GM12874 (cell line): ENCODE data around the gene KLHL4.

Source experiments
- TF ChIP-seq, protein P1 (sequence below): IDR thresholded peaks from 2 replicates; pipeline ENCODE4 v1.5.1; 2011; ENCODE audit warnings: low read depth, mild to moderate bottlenecking, control low read depth, low read length, moderate library complexity; ENCODE audit not compliant: insufficient read depth

Gene KLHL4

DNA sequence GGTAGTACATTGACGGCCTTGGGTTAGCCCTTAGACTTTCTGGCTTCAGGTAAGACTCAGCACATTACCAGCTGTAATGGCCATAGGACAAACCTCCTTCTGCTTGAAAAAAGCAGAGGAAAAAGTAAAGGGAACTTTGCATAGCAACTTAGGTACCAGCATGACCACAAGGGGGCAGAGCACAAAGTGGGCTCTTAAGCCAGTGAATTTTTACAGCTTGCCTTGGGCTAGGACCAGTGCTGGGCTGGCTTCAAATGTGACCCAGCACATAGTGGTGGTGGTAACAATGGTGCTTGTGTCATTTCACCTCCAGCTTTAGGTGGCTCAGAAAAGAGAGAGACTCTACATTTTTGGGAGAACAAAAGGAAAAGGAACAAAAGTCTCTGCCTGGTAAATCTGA lies 66.1 kb downstream of the KLHL4 start:
- TF ChIP-seq, protein P1, sequence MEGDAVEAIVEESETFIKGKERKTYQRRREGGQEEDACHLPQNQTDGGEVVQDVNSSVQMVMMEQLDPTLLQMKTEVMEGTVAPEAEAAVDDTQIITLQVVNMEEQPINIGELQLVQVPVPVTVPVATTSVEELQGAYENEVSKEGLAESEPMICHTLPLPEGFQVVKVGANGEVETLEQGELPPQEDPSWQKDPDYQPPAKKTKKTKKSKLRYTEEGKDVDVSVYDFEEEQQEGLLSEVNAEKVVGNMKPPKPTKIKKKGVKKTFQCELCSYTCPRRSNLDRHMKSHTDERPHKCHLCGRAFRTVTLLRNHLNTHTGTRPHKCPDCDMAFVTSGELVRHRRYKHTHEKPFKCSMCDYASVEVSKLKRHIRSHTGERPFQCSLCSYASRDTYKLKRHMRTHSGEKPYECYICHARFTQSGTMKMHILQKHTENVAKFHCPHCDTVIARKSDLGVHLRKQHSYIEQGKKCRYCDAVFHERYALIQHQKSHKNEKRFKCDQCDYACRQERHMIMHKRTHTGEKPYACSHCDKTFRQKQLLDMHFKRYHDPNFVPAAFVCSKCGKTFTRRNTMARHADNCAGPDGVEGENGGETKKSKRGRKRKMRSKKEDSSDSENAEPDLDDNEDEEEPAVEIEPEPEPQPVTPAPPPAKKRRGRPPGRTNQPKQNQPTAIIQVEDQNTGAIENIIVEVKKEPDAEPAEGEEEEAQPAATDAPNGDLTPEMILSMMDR, result peak; percentile 19; the same call in 1 of the 2 replicates

DNA sequence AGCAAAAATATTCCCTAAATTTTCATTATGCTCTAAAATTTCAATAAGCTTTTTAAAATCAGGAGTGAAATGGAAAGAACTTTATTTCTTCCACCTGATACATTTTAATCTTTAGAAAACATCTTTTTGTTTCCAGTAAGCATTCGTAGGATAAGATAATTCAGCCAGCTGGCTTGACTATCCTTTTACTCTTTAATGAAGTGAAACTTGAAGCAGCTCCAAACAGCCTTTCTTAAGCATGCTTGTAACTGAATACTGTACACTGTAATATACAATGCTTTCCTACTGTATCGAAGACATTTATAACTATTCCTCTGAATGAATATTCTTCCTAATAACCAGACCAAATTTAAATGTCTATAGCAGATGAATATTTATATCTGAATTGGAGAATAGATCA lies 98.8 kb downstream of the KLHL4 start:
- TF ChIP-seq, protein P1, result no peak

DNA sequence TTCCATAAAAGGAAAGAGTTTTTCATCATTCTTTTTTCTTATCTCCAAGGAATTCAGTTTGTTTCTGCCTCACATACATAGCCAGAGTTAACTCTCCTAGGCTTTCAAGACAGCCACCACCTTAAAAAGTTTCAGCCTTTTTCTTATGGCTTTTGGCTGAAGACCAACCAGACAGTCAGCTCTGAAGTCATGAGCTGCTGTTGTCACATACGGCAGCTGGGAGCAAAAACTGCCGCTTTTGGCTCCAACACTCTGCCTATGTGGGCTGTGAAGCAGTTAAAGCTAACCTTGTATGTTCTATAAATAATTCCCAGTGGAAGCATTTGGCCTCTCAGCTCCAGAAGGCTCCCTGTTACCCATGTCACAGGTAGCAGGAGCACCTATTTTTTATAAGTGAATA lies 104.1 kb downstream of the KLHL4 start:
- TF ChIP-seq, protein P1, result no peak

DNA sequence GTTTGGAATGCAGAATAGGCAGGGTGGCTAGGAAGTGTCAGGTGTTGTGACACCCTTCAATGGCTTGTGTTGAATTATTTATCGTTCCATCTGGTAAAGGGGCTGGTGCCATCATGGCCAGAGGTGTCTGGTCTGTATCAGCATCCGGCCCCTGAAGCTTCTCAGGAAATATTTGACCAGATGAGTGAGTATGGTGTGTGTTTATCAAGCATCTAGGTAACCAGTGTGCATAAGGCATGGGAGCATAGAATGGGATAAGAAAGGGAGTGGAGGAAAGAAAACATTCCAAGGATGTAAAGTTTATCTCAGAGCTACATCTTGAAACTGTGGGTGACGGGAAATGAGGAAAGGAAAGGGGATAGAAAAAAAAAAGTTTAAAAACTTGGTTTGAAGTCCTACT lies 109.4 kb downstream of the KLHL4 start:
- TF ChIP-seq, protein P1, result no peak

DNA sequence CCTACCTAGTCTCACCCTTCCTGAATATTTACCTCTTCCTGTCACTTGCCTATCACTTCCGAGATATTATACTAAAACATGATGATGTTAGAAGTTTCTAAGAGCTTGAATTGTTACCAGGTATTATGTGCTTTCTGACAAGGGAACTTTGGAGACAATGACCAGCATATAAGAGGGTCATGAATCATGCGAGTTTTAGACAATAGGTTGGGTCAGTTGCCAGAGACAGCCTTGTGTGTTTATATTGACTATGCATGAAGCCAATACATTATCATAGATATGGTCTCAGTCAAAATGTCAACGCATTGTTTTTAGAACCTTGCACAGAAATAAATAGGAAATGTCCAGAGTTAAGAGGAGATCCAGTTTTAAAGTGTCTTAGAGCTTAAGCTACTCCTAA lies 116.8 kb downstream of the KLHL4 start:
- TF ChIP-seq, protein P1, result no peak

DNA sequence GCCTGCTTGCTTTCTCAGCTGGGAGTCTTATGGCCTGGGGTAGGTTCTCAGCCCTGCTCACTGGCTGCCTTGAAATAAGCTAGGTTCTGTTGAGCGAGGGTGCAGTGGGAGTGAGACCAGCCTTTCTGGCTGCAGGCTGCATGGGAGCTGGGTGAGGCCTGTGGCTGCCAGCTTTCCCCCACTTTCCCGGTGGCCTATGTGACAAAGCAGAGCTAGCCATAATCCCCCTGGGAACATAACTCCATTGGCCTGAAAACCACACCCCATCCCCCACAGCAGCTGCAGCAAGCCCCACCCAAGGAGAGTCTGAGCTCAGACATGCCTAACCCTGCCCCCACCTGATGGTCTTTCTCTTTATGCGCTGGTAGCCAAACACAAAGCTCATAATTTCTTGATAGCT lies 118.9 kb downstream of the KLHL4 start:
- TF ChIP-seq, protein P1, result no peak

DNA sequence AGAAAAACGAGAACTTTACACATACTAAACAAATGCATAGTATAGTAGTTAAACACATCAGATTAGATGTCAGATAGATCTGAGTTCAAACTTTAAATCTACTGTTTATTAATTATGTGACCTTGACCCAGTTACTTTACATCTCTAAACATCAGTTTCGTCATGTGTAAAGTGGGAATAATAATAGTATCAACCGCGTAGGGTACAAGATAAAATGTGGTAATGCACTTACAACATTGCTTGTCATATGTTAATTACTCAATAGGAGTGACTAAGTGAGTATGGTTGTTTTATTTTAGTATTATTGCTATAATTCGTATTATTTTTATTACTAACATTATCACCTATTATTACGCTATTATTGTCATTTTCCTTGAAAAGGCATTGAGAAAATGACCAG lies 144.2 kb downstream of the KLHL4 start:
- TF ChIP-seq, protein P1, result no peak

DNA sequence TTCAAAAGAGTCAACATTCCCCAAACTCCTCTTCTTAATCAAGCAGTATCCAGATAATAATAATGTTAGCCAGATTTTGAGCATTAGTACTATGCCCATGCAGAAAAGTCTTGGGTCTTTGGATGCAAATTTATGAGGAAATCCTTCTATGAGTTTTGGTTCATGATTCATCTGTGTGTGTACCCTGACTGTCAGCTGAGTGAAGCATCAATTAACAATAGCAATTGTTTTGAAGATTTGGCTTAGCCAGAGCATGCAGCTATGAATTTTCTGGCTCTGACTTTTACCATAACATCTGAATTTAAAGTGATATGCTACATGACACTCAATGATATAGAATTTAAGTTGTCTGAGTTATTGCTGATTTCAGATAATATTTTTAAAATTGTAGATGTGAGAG lies 145.8 kb downstream of the KLHL4 start:
- TF ChIP-seq, protein P1, result no peak
